Gastroesophageal sphincter (tissue), 4 donors: Measurements from ENCODE around the gene SNTG2. TPM values are rescaled to one million over a fixed set of nuclear protein-coding genes. Genes with fewer than 3 reads are reported as not detected.

Experiments used
- ATAC-seq: fragments of 150-250 bp; one replicate; pipeline ENCODE4 v1.9.1; 2016; ENCODE audit warnings: mild to moderate bottlenecking, moderate library complexity
- H3K27ac ChIP-seq, 4 donors: fragments of 200-600 bp; sonication (generic) in 3 of 4; 1 replicate in 3 of 4; 2 replicates in 1 of 4; pipeline ENCODE4 v1.5.1; 2016 to 2019
- H3K27me3 ChIP-seq: fragments of 200-600 bp; sonication (generic); one replicate; pipeline ENCODE4 v1.5.1; 2019
- H3K36me3 ChIP-seq, 2 donors: fragments of 200-600 bp; sonication (generic); one replicate each; pipeline ENCODE4 v1.5.1; 2019; ENCODE audit warnings: control low read depth in 1 of 2
- H3K4me1 ChIP-seq, 3 donors: fragments of 200-600 bp; sonication (generic); 1 replicate in 2 of 3; 2 replicates in 1 of 3; pipeline ENCODE4 v1.5.1; 2016 to 2019; ENCODE audit warnings: control low read depth in 2 of 3
- H3K4me3 ChIP-seq, 2 donors: fragments of 200-600 bp; sonication (generic); one replicate each; pipeline ENCODE4 v1.5.1; 2019; ENCODE audit warnings: mild to moderate bottlenecking in 1 of 2, moderate library complexity in 1 of 2
- H3K9me3 ChIP-seq, 3 donors: fragments of 200-600 bp; sonication (generic); one replicate each; pipeline ENCODE4 v1.5.1; 2017 to 2019; ENCODE audit warnings: control low read depth in 2 of 3
- CTCF ChIP-seq, 4 experiments: fragments of 200-600 bp in 2 of 4; fragments of 450-650 bp in 2 of 4; sonication (generic) in 1 of 4; IDR thresholded peaks; one replicate each; pipeline ENCODE4 v1.5.1; 2017 to 2019; ENCODE audit warnings: antibody characterized with exemption in 4 of 4, mild to moderate bottlenecking in 2 of 4, moderate library complexity in 2 of 4
- EP300 ChIP-seq: sonication (generic); formaldehyde crosslinking; IDR thresholded peaks from one replicate; pipeline ENCODE4 v1.6.1; 2017; ENCODE audit warnings: antibody characterized with exemption, mild to moderate bottlenecking
- POLR2A ChIP-seq, 2 donors: fragments of 450-650 bp; IDR thresholded peaks; one replicate each; pipeline ENCODE4 v1.6.1; 2017; ENCODE audit warnings: antibody characterized with exemption in 2 of 2, mild to moderate bottlenecking in 2 of 2, moderate library complexity in 1 of 2
- POLR2AphosphoS5 ChIP-seq: sonication (generic); formaldehyde crosslinking; IDR thresholded peaks from one replicate; pipeline ENCODE4 v1.6.1; 2017; ENCODE audit warnings: antibody characterized with exemption
- WGBS, 2 donors: methylation state at CpG; one replicate each; pipeline ENCODE4 v1.1.5; 2018; ENCODE audit warnings: low coverage in 1 of 2; 5-methylcytosine and 5-hydroxymethylcytosine counted together
- total RNA-seq, 4 donors: library from RNA; depleted of rRNA; stranded (reverse); fragments of >200 nt; gene quantifications; one replicate each; pipeline ENCODE4 v1.1.0, GENCODE V29; 2016

SNTG2 gene
- total RNA-seq, 4 donors from 2014 or later: 1.5 to 7.9 (median 4.3) TPM

GRCh38 chr2:933734-934295 is 16.8 kb upstream of the SNTG2 start:
- Histone ChIP-seq H3K4me1 (no peaks in the 10 kb centered on the region), H3K9me3 (no peaks in the 10 kb centered on the region), H3K4me3 (no peak overlapping the region), H3K27me3 (no peaks in the 10 kb centered on the region), H3K36me3 (no peaks in the 10 kb centered on the region), H3K27ac (no peak overlapping the region)
- no peak for ATAC-seq
- WGBS, 2 donors: 65 to 74% methylated on average over 9 to 15 of the region's 17 CpGs
- no peak for TF ChIP-seq EP300
- TF ChIP-seq POLR2A (IDR thresholded peaks at IDR 0.05): no peak
- TF ChIP-seq CTCF (IDR thresholded peaks at IDR 0.05): no peak
- no peak for TF ChIP-seq POLR2AphosphoS5

GRCh38 chr2:937530-937929 is 13.1 kb upstream of the SNTG2 start:
- no CpG with 5 or more reads among the region's 15 CpGs for WGBS, 2 donors
- no peaks in the 10 kb centered on the region for H3K4me1 ChIP-seq
- H3K27ac ChIP-seq: no peak overlapping the region
- no peak for ATAC-seq
- H3K36me3 ChIP-seq: no peaks in the 10 kb centered on the region
- no peak overlapping the region for H3K4me3 ChIP-seq
- H3K27me3 ChIP-seq: peaks cover 13% of the 10 kb centered on the region
- no peak for TF ChIP-seq CTCF (IDR thresholded peaks at IDR 0.05)
- no peaks in the 10 kb centered on the region for H3K9me3 ChIP-seq

GRCh38 chr2:938181-939005 is 12.3 kb upstream of the SNTG2 start:
- WGBS, 2 donors: 84 to 90% methylated on average over 8 to 10 of the region's 21 CpGs
- Histone ChIP-seq H3K27me3 (peaks cover 17% of the 10 kb centered on the region), H3K9me3 (no peaks in the 10 kb centered on the region), H3K4me1 (no peaks in the 10 kb centered on the region), H3K36me3 (no peaks in the 10 kb centered on the region), H3K27ac (no peak overlapping the region), H3K4me3 (no peak overlapping the region)
- TF ChIP-seq EP300 (no peak), CTCF (IDR thresholded peaks at IDR 0.05) (no peak), POLR2A (IDR thresholded peaks at IDR 0.05) (no peak), POLR2AphosphoS5 (no peak)
- no peak for ATAC-seq

- 62 to 67% methylated on average over 5 to 7 of the region's 8 CpGs for WGBS, 2 donors
- no peaks in the 10 kb centered on the region for H3K36me3 ChIP-seq
- no peak for ATAC-seq
- H3K4me3 ChIP-seq: no peak overlapping the region
- peaks cover 0 to 16% (median 0%) of the 10 kb centered on the region in 3 donors for H3K9me3 ChIP-seq
- TF ChIP-seq POLR2A (IDR thresholded peaks at IDR 0.05): no peak
- no peak for TF ChIP-seq POLR2AphosphoS5
- no peak for TF ChIP-seq EP300
- TF ChIP-seq CTCF (IDR thresholded peaks at IDR 0.05): no peak
- no peak overlapping the region for H3K27ac ChIP-seq
- H3K27me3 ChIP-seq: peaks cover 29% of the 10 kb centered on the region
- H3K4me1 ChIP-seq: no peaks in the 10 kb centered on the region
Measured at GRCh38 chr2:939936-940601, 10.6 kb upstream of the SNTG2 start.
